ENCODE data around the gene IQCC. TPM values are rescaled to one million over a fixed set of nuclear protein-coding genes. Genes with fewer than 3 reads are reported as not detected.

Gene IQCC
- total RNA-seq, 4 donors from 2014 or later = 0.88 to 8.3 (median 2.6) TPM

GRCh38 chr1:32223683-32224082 is 18.2 kb downstream of the IQCC start:
- H3K4me3 ChIP-seq = peak overlapping the region in 2 of 4 donors; percentile 8 to 81
- H3K36me3 ChIP-seq = peaks cover 0 to 56% (median 0%) of the 10 kb centered on the region in 3 donors
- no peak for TF ChIP-seq CTCF (IDR thresholded peaks at IDR 0.05)
- no peak for TF ChIP-seq POLR2A (IDR thresholded peaks at IDR 0.05)
- peaks cover 0 to 23% (median 12%) of the 10 kb centered on the region in 4 donors for H3K4me1 ChIP-seq
- no peak overlapping the region for H3K27ac ChIP-seq
- DNase-seq = no peak
- H3K27me3 ChIP-seq = no peaks in the 10 kb centered on the region
- no peaks in the 10 kb centered on the region for H3K9me3 ChIP-seq

- H3K36me3 ChIP-seq = peaks cover 0 to 60% (median 0%) of the 10 kb centered on the region in 3 donors
- no peaks in the 10 kb centered on the region for H3K9me3 ChIP-seq
- H3K4me1 ChIP-seq = peaks cover 0 to 23% (median 12%) of the 10 kb centered on the region in 4 donors
- H3K4me3 ChIP-seq = no peak overlapping the region
- DNase-seq = no peak
- no peak overlapping the region for H3K27ac ChIP-seq
- no peaks in the 10 kb centered on the region for H3K27me3 ChIP-seq
- TF ChIP-seq CTCF (IDR thresholded peaks at IDR 0.05) = no peak
- TF ChIP-seq POLR2A (IDR thresholded peaks at IDR 0.05) = no peak
Observed at GRCh38 chr1:32224285-32224684, 18.8 kb downstream of the IQCC start.

- no peaks in the 10 kb centered on the region for H3K27me3 ChIP-seq
- peaks cover 0 to 82% (median 0%) of the 10 kb centered on the region in 3 donors for H3K36me3 ChIP-seq
- no peak for DNase-seq
- H3K4me1 ChIP-seq = peaks cover 0 to 3% (median 1%) of the 10 kb centered on the region in 4 donors
- H3K27ac ChIP-seq = no peak overlapping the region
- H3K9me3 ChIP-seq = no peaks in the 10 kb centered on the region
- no peak for TF ChIP-seq CTCF (IDR thresholded peaks at IDR 0.05)
- TF ChIP-seq POLR2A (IDR thresholded peaks at IDR 0.05) = no peak
- no peak overlapping the region for H3K4me3 ChIP-seq
Observed at GRCh38 chr1:32228771-32229170, 23.3 kb downstream of the IQCC start.

- Histone ChIP-seq H3K27me3 (no peaks in the 10 kb centered on the region), H3K9me3 (no peaks in the 10 kb centered on the region), H3K4me1 (no peaks in the 10 kb centered on the region), H3K27ac (no peak overlapping the region), H3K4me3 (no peak overlapping the region), H3K36me3 (peaks cover 0 to 51% (median 0%) of the 10 kb centered on the region in 3 donors)
- TF ChIP-seq POLR2A (IDR thresholded peaks at IDR 0.05) (no peak), CTCF (IDR thresholded peaks at IDR 0.05) (no peak)
- no peak for DNase-seq
Observed at GRCh38 chr1:32231843-32232432, 26.5 kb downstream of the IQCC start.

GRCh38 chr1:32232558-32233304 is 27.3 kb downstream of the IQCC start:
- Histone ChIP-seq H3K27me3 (no peaks in the 10 kb centered on the region), H3K4me3 (no peak overlapping the region), H3K4me1 (no peaks in the 10 kb centered on the region), H3K27ac (no peak overlapping the region), H3K9me3 (no peaks in the 10 kb centered on the region), H3K36me3 (peaks cover 0 to 45% (median 0%) of the 10 kb centered on the region in 3 donors)
- DNase-seq = no peak
- no peak for TF ChIP-seq POLR2A (IDR thresholded peaks at IDR 0.05)
- TF ChIP-seq CTCF (IDR thresholded peaks at IDR 0.05) = no peak

Measured in Peyer's patch (tissue), 4 donors.